Measurements from ENCODE around the gene GRIK5.

GRCh38 chr19:41994994-41995958 is 74.7 kb downstream of the GRIK5 start:
- TF ChIP-seq CTCF (IDR thresholded peaks at IDR 0.05; ENCODE audit: low read depth, low read length, missing input control) (no peak), RAD21 (IDR thresholded peaks at IDR 0.05) (no peak), ATF3 (IDR thresholded peaks at IDR 0.05) (no peak), ZBTB33 (IDR thresholded peaks at IDR 0.05) (no peak), JUND (IDR thresholded peaks at IDR 0.05) (no peak), REST (IDR thresholded peaks at IDR 0.05) (no peak), NR2F2 (IDR thresholded peaks at IDR 0.05) (no peak), YY1 (IDR thresholded peaks at IDR 0.05) (no peak), FOXA1 (IDR thresholded peaks at IDR 0.05) (no peak), RXRA (IDR thresholded peaks at IDR 0.05) (no peak), SP1 (IDR thresholded peaks at IDR 0.05) (no peak), TAF1 (conservative IDR thresholded peaks at IDR 0.05) (no peak), GABPA (IDR thresholded peaks at IDR 0.05 in 1 of 2, conservative IDR thresholded peaks at IDR 0.05 in 1 of 2) (no peak), MAX (IDR thresholded peaks at IDR 0.05) (no peak)

Measured in liver (tissue), 3 donors.